Measurements from ENCODE around the gene TSPAN4. TPM values are rescaled to one million over a fixed set of nuclear protein-coding genes. Genes with fewer than 3 reads are reported as not detected.
A peak's percentile ranks its signal among the peaks of the same experiment; 100 is the strongest.

Gene TSPAN4
- total and polyA plus RNA-seq, 9 of the 15 experiments (the other 6 are each of a cell fraction or from before 2014, with no cell fraction given), result 0.07 to 31.0 (median 15.7) TPM

GRCh38 chr11:858762-859339, 16.2 kb downstream of the TSPAN4 start:
- Histone ChIP-seq H3K9ac (ENCODE audit: insufficient read depth in 1 of 2, low read depth in 2 of 2, low read length in 2 of 2) (no peak overlapping the region; a peak in 1 of 4 replicates), H2AFZ (ENCODE audit: low read depth, low read length) (no peak overlapping the region), H4K20me1 (replicated peaks; ENCODE audit: control insufficient read depth, insufficient read depth, low read length) (peaks cover 17% of the 10 kb centered on the region), H3K79me2 (ENCODE audit: control insufficient read depth, insufficient read depth, low read length) (no peaks in the 10 kb centered on the region), H3K4me1 (replicated peaks in 1 of 2; ENCODE audit: control insufficient read depth in 2 of 2, insufficient read depth in 2 of 2, low read length in 2 of 2) (peaks cover 14 to 95% of the 10 kb centered on the region in 2 experiments), H3K9me1 (ENCODE audit: control insufficient read depth, insufficient read depth, low read length) (peaks cover 5% of the 10 kb centered on the region), H3K27ac (ENCODE audit: extremely low read depth, low read depth, low read length) (no peak overlapping the region), H3K27me3 (ENCODE audit: control insufficient read depth in 2 of 2, insufficient read depth in 2 of 2, low read length in 2 of 2) (no peaks in the 10 kb centered on the region), H3K36me3 (ENCODE audit: control insufficient read depth, insufficient read depth, low read length) (no peaks in the 10 kb centered on the region), H3K4me3 (no peak overlapping the region), H3K4me2 (ENCODE audit: insufficient read depth, low read length) (no peak overlapping the region), H3K9me3 (replicated peaks; ENCODE audit: control insufficient read depth, insufficient read depth, low read depth, low read length) (no peaks in the 10 kb centered on the region)
- TF ChIP-seq SRSF7 (optimal IDR thresholded peaks at IDR 0.05; ENCODE audit: low read depth, low read length), result peak; percentile 57
- TF ChIP-seq POLR2G (IDR thresholded peaks at IDR 0.05; ENCODE audit: low read depth, low read length), result peak; percentile 17; the same call in 1 of the 2 replicates
- TF ChIP-seq HNRNPLL (IDR thresholded peaks at IDR 0.05; ENCODE audit: low read depth, low read length, poor library complexity, severe bottlenecking), result peak; percentile 10
- TF ChIP-seq UBTF (IDR thresholded peaks at IDR 0.05; ENCODE audit: borderline replicate concordance in 1 of 2, low read depth in 2 of 2, low read length in 2 of 2), result no peak
- POLR2A ChIA-PET, result interaction anchor here (0.7 to 1.8 kb wide), 4 partner anchors 15 to 133 kb away, joined by 3 to 13 read pairs (median 4); partner anchors contain the start of genes POLR2L and TSPAN4
- FAIRE-seq (no peak), DNase-seq (ENCODE audit: extremely low read depth in 1 of 4, low spot score in 3 of 4) (no peak), ATAC-seq (no peak)
- CTCF ChIA-PET (ENCODE audit: low intra/inter-chr PET ratio), result no interaction called here
- WGBS (ENCODE audit: insufficient coverage, low coverage, missing lambda C conversion rate), result 90% methylated on average over 2 of the region's 37 CpGs
- in situ Hi-C loops (cut with MboI), result no loop called here
- BruUV-seq (replicated peaks), result no TSS peak
- intact Hi-C loops (cut with micrococcal nuclease), result no loop called here

Data from K562 (cell line).